ENCODE measurements around the gene CACNG7. TPM values are rescaled to one million over a fixed set of nuclear protein-coding genes. Genes with fewer than 3 reads are reported as not detected.

Gene CACNG7
- total and polyA plus RNA-seq, 10 of the 15 experiments (the other 5 are each of a cell fraction or from before 2014, with no cell fraction given) = not detected

- TF ChIP-seq REST (IDR thresholded peaks at IDR 0.05; ENCODE audit: low read depth, low read length) = no peak
- no peak for TF ChIP-seq ZNF384 (IDR thresholded peaks at IDR 0.05; ENCODE audit: borderline replicate concordance, low read depth, low read length)
- TF ChIP-seq ZNF622 (IDR thresholded peaks at IDR 0.05) = no peak
- TF ChIP-seq ETV6 (conservative IDR thresholded peaks at IDR 0.05 in 1 of 2, IDR thresholded peaks at IDR 0.05 in 1 of 2; ENCODE audit: borderline replicate concordance in 1 of 2, low read depth in 1 of 2) = no peak
- no peak for TF ChIP-seq RAD21 (IDR thresholded peaks at IDR 0.05; ENCODE audit: insufficient read depth, low read depth, low read length)
- TF ChIP-seq EP300 (IDR thresholded peaks at IDR 0.05; ENCODE audit: borderline replicate concordance in 1 of 2, control insufficient read depth in 1 of 2, low read depth in 2 of 2, low read length in 2 of 2) = no peak
- TF ChIP-seq ZBTB40 (IDR thresholded peaks at IDR 0.05; ENCODE audit: borderline replicate concordance) = no peak
- no peak for TF ChIP-seq TCF12 (IDR thresholded peaks at IDR 0.05; ENCODE audit: low read depth, low read length)
- no peak for TF ChIP-seq TCF3 (IDR thresholded peaks at IDR 0.05; ENCODE audit: borderline replicate concordance, insufficient read depth, low read depth, low read length)
Measured at GRCh38 chr19:53977991-53978731, 69.1 kb downstream of the CACNG7 start (continued).

Measured in GM12878 (cell line).